ENCODE data around the gene HAAO.

DNA sequence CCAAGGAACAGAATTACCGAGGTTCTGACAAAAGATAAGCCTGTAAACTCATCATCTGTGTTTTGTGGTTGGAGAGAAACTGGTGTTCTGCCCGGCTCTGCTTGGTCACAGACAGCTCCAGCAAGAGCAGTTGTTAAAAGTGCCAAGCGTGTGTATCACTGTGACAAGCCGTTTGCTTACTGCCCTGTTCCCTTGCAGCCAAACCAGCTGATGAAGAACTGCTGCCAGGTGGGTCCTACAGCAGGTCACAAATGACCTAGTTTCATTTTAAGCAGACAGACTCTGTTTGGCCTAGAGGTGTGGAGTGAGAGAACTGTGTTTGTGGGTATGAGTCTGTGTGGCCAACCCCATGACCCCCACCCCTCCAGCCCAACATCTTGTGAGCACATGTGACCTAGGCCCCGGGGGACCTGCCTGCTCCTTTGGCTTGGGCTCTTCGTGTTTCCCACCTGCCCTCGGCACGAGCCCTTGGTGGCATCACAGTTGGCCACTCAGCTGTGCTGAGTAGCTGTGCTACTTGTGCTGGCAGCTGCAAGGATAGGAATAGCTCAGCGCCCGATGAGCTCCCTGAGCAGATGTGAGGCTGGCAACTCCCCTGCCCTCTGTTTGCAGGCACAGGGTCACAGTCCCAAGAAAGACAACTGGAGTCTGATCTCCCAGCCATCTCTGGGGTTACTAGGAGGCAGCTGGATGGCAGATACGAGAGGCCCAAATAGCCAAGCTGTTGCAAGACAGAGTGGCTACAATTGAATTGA lies 38.2 kb downstream of the HAAO start:
- TF ChIP-seq EZH2phosphoT487 (IDR thresholded peaks at IDR 0.05; ENCODE audit: borderline replicate concordance) = no peak
- TF ChIP-seq, protein P1, sequence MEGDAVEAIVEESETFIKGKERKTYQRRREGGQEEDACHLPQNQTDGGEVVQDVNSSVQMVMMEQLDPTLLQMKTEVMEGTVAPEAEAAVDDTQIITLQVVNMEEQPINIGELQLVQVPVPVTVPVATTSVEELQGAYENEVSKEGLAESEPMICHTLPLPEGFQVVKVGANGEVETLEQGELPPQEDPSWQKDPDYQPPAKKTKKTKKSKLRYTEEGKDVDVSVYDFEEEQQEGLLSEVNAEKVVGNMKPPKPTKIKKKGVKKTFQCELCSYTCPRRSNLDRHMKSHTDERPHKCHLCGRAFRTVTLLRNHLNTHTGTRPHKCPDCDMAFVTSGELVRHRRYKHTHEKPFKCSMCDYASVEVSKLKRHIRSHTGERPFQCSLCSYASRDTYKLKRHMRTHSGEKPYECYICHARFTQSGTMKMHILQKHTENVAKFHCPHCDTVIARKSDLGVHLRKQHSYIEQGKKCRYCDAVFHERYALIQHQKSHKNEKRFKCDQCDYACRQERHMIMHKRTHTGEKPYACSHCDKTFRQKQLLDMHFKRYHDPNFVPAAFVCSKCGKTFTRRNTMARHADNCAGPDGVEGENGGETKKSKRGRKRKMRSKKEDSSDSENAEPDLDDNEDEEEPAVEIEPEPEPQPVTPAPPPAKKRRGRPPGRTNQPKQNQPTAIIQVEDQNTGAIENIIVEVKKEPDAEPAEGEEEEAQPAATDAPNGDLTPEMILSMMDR (conservative IDR thresholded peaks at IDR 0.05; ENCODE audit: low read length) = no peak
